ENCODE results near the gene HECW1. TPM values are rescaled to one million over a fixed set of nuclear protein-coding genes. Genes with fewer than 3 reads are reported as not detected.
"Not testable (repeated sequence)": the region's sequence is repeated elsewhere in the genome, so short reads cannot be mapped to it uniquely, and the experiment has no call there.

HECW1 gene
- total RNA-seq, 3 donors from 2014 or later: 0.48 to 1.9 (median 0.66) TPM

DNA sequence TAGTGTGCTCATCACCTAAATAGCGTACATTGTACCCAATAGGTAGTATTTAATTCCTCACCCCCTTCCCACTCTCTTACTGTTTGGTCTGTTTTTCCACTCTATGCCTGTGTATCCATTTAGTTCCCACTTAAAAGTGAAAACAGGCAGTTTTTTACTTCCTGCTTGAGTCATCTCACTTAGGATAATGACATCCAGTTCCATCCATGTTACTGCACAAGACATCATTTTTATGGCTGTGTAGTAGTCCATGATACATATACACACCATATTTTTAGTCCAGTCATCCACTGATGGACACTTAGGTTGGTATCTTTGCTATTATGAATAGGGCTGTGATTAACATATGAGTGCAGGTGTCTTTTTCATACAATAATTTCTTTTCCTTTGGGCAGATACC lies 480.6 kb downstream of the HECW1 start:
- Histone ChIP-seq H3K9me3 (no peaks in the 10 kb centered on the region), H3K4me1 (no peaks in the 10 kb centered on the region), H3K4me3 (no peak overlapping the region), H3K36me3 (no peaks in the 10 kb centered on the region), H3K27me3 (no peaks in the 10 kb centered on the region), H3K27ac (no peak overlapping the region)
- intact Hi-C loops (cut with DNase I; ENCODE audit: low total_unique reads): no loop called here
- TF ChIP-seq POLR2AphosphoS5 (IDR thresholded peaks at IDR 0.05): no peak
- no peak for DNase-seq (ENCODE audit: low spot score in 2 of 2)

DNA sequence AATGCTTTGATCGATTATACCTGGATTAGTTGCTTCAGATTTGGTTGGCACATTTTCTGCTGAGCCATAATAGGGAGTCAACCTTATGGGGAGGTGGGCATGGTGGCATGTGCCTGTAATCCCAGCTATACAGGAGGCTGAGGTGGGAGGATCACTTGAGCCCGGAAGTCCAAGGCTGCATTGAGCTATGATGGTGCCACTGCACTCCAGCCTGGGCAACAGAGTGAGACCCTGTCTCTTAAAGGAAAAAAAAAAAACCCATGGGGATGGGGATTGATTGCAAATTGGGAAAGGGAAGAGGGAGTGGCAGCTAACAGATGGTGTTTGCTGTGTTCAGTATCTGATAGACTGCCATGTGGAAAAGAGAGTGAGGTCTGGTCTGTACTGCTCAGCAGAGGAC lies 481.6 kb downstream of the HECW1 start:
- H3K27ac ChIP-seq: no peak overlapping the region
- intact Hi-C loops (cut with DNase I; ENCODE audit: low total_unique reads): no loop called here

DNA sequence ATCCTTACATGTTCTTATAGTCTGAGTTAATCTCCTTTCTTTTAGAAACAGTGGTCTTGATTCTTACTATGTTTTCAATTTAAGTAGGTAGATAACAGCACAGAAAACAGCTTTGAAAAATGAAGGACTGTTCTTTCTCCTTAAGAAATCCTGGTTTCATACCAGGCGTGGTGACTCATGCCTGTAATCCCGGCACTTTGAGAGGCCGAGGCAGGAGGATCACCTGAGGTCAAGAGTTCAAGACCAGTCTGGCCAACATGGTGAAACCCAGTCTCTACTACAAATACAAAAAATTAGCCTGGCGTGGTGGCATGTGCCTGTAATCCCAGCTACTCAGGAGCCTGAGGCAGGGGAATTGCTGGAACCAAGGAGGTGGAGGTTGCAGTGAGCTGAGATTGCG lies 484.0 kb downstream of the HECW1 start:
- H3K36me3 ChIP-seq; H3K27ac ChIP-seq; H3K27me3 ChIP-seq; DNase-seq (ENCODE audit: low spot score in 2 of 2); intact Hi-C loops (cut with DNase I; ENCODE audit: low total_unique reads); H3K4me1 ChIP-seq; H3K4me3 ChIP-seq; H3K9me3 ChIP-seq: not testable (repeated sequence)

More for the DNA sequence above, 481.6 kb downstream of the HECW1 start:
- H3K9me3 ChIP-seq: no peaks in the 10 kb centered on the region
- H3K4me1 ChIP-seq: no peaks in the 10 kb centered on the region
- TF ChIP-seq POLR2A (IDR thresholded peaks at IDR 0.05): no peak
- TF ChIP-seq POLR2AphosphoS5 (IDR thresholded peaks at IDR 0.05): no peak
- TF ChIP-seq, protein P1, sequence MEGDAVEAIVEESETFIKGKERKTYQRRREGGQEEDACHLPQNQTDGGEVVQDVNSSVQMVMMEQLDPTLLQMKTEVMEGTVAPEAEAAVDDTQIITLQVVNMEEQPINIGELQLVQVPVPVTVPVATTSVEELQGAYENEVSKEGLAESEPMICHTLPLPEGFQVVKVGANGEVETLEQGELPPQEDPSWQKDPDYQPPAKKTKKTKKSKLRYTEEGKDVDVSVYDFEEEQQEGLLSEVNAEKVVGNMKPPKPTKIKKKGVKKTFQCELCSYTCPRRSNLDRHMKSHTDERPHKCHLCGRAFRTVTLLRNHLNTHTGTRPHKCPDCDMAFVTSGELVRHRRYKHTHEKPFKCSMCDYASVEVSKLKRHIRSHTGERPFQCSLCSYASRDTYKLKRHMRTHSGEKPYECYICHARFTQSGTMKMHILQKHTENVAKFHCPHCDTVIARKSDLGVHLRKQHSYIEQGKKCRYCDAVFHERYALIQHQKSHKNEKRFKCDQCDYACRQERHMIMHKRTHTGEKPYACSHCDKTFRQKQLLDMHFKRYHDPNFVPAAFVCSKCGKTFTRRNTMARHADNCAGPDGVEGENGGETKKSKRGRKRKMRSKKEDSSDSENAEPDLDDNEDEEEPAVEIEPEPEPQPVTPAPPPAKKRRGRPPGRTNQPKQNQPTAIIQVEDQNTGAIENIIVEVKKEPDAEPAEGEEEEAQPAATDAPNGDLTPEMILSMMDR (IDR thresholded peaks at IDR 0.05): no peak
- no peaks in the 10 kb centered on the region for H3K36me3 ChIP-seq
- DNase-seq (ENCODE audit: low spot score in 2 of 2): no peak
- no peaks in the 10 kb centered on the region for H3K27me3 ChIP-seq
- H3K4me3 ChIP-seq: no peak overlapping the region

DNA sequence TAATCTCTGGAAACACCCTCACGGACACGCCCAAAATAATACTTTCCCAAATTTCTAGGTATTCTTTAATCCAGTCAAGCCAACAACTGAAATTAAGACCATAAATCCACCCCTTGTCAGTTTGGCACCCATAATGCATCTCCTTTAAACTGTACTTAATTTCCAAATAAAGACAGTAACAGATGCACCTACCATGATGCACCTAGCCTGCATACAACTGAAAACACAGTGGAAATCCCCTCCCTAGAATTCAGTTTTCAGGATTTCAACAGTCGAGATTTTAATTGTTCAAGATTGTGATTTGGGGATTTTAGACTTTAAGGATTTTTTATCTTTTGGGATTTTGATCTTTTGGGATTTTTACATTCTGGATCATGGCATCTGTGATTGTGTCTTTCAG lies 487.6 kb downstream of the HECW1 start:
- Histone ChIP-seq H3K4me1 (no peaks in the 10 kb centered on the region), H3K9me3 (no peaks in the 10 kb centered on the region), H3K36me3 (no peaks in the 10 kb centered on the region), H3K4me3 (no peak overlapping the region), H3K27ac (no peak overlapping the region), H3K27me3 (no peaks in the 10 kb centered on the region)
- TF ChIP-seq, protein P1 (IDR thresholded peaks at IDR 0.05): no peak
- TF ChIP-seq POLR2AphosphoS5 (IDR thresholded peaks at IDR 0.05) (no peak), POLR2A (IDR thresholded peaks at IDR 0.05) (no peak)
- intact Hi-C loops (cut with DNase I; ENCODE audit: low total_unique reads): no loop called here
- DNase-seq (ENCODE audit: low spot score in 2 of 2): no peak

DNA sequence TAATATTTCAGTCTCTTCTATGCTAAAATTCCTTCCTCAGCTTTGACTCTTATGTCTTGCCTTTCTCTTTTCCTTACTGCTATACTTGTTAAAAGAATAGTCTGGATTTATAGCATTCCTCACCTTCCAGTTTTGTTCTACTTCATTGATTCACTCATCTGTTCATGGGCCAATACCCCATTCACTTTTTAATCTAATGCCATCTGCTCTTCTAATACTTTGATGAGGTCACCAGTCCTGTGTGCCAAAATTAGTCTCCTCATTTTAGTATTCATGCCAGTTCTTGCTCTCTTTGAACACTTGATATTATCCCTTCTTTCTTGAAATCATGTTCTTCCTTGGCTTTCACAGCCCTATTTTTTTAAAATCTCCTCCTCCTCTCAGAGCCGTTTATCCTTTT lies 489.8 kb downstream of the HECW1 start:
- H3K9me3 ChIP-seq: no peaks in the 10 kb centered on the region
- no peaks in the 10 kb centered on the region for H3K4me1 ChIP-seq
- H3K27ac ChIP-seq: no peak overlapping the region
- no peak for DNase-seq (ENCODE audit: low spot score in 2 of 2)
- H3K4me3 ChIP-seq: no peak overlapping the region
- no peak for TF ChIP-seq POLR2A (IDR thresholded peaks at IDR 0.05)
- TF ChIP-seq, protein P1 (IDR thresholded peaks at IDR 0.05): no peak
- TF ChIP-seq POLR2AphosphoS5 (IDR thresholded peaks at IDR 0.05): no peak
- no peaks in the 10 kb centered on the region for H3K36me3 ChIP-seq
- no peaks in the 10 kb centered on the region for H3K27me3 ChIP-seq
- intact Hi-C loops (cut with DNase I; ENCODE audit: low total_unique reads): no loop called here

DNA sequence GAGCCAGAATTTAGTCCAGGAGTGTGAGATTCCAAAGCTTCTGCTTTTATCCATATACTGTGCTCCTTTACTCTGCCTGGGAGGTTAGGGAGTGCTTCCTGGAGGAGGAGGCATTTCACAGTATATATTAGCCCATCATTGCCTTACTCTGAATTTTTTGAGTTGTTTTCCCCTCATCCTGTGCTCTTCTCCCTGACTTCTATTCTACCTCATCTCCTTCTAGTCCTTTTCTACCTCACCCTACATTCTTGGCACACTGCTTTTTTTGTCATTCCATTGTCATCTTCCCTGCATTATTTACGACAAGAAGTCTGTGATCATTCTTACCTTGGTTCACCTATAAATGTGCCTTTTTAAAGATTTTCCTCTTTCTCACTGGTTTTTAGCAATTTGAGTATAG lies 491.8 kb downstream of the HECW1 start:
- H3K4me3 ChIP-seq: no peak overlapping the region
- no peak overlapping the region for H3K27ac ChIP-seq
- H3K27me3 ChIP-seq: no peaks in the 10 kb centered on the region
- TF ChIP-seq, protein P1 (IDR thresholded peaks at IDR 0.05): no peak
- TF ChIP-seq POLR2AphosphoS5 (IDR thresholded peaks at IDR 0.05): no peak
- intact Hi-C loops (cut with DNase I; ENCODE audit: low total_unique reads): no loop called here
- no peaks in the 10 kb centered on the region for H3K36me3 ChIP-seq
- no peak for DNase-seq (ENCODE audit: low spot score in 2 of 2)
- no peaks in the 10 kb centered on the region for H3K4me1 ChIP-seq
- no peaks in the 10 kb centered on the region for H3K9me3 ChIP-seq

All from breast epithelium (tissue), 4 donors.